Neutrophil (primary cell): ENCODE measurements around the gene TAF6.

Experiments
- H3K27ac ChIP-seq: fragments of 200-600 bp; sonication (generic); 2 replicates; pipeline ENCODE4 v1.5.1; 2016; ENCODE audit warnings: mild to moderate bottlenecking, moderate library complexity
- H3K27me3 ChIP-seq: fragments of 200-600 bp; sonication (generic); 2 replicates; pipeline ENCODE4 v1.6.0; 2016; ENCODE audit warnings: mild to moderate bottlenecking
- H3K36me3 ChIP-seq: fragments of 200-600 bp; sonication (generic); 2 replicates; pipeline ENCODE4 v1.5.1; 2017
- H3K4me1 ChIP-seq, 2 experiments: fragments of 200-600 bp in 1 of 2; sonication (generic) in 1 of 2; 1 replicate in 1 of 2; 2 replicates in 1 of 2; pipeline versions ENCODE4 v1.5.1 to v1.6.1; 2013 to 2016; ENCODE audit warnings: low read depth in 1 of 2, low read length in 1 of 2, mild to moderate bottlenecking in 1 of 2, moderate library complexity in 1 of 2; ENCODE audit not compliant: control insufficient read depth in 1 of 2, insufficient read depth in 1 of 2
- H3K4me3 ChIP-seq, 2 experiments: fragments of 200-600 bp in 1 of 2; sonication (generic) in 1 of 2; 1 replicate in 1 of 2; 2 replicates in 1 of 2; pipeline ENCODE4 v1.5.1; 2013 to 2016; ENCODE audit warnings: low read depth in 1 of 2, low read length in 1 of 2, mild to moderate bottlenecking in 1 of 2, moderate library complexity in 1 of 2
- H3K9me3 ChIP-seq: fragments of 200-600 bp; sonication (generic); 2 replicates; pipeline ENCODE4 v1.5.1; 2016
- TF ChIP-seq, protein P1 (sequence below): fragments of 200-600 bp; sonication (generic); IDR thresholded peaks from 2 replicates; pipeline ENCODE4 v1.5.1; 2016; ENCODE audit warnings: antibody characterized with exemption

The TAF6 gene

GRCh38 chr7:100119970-100120732 is 993 bp upstream of the TAF6 start:
- Histone ChIP-seq H3K27me3 (no peaks in the 10 kb centered on the region), H3K27ac (peak overlapping the region; percentile 88), H3K9me3 (no peaks in the 10 kb centered on the region), H3K36me3 (no peaks in the 10 kb centered on the region), H3K4me3 (peak overlapping the region; percentile 83 to 86), H3K4me1 (peaks cover 33 to 34% of the 10 kb centered on the region in 2 experiments)
- TF ChIP-seq, protein P1, sequence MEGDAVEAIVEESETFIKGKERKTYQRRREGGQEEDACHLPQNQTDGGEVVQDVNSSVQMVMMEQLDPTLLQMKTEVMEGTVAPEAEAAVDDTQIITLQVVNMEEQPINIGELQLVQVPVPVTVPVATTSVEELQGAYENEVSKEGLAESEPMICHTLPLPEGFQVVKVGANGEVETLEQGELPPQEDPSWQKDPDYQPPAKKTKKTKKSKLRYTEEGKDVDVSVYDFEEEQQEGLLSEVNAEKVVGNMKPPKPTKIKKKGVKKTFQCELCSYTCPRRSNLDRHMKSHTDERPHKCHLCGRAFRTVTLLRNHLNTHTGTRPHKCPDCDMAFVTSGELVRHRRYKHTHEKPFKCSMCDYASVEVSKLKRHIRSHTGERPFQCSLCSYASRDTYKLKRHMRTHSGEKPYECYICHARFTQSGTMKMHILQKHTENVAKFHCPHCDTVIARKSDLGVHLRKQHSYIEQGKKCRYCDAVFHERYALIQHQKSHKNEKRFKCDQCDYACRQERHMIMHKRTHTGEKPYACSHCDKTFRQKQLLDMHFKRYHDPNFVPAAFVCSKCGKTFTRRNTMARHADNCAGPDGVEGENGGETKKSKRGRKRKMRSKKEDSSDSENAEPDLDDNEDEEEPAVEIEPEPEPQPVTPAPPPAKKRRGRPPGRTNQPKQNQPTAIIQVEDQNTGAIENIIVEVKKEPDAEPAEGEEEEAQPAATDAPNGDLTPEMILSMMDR, result no peak

GRCh38 chr7:100118388-100119071 is 628 bp downstream of the TAF6 start:
- Histone ChIP-seq H3K27ac (peak overlapping the region; percentile 88), H3K4me1 (peaks cover 22 to 23% of the 10 kb centered on the region in 2 experiments), H3K9me3 (no peaks in the 10 kb centered on the region), H3K27me3 (no peaks in the 10 kb centered on the region), H3K36me3 (peaks cover 6% of the 10 kb centered on the region), H3K4me3 (peak overlapping the region; percentile 83 to 86)
- TF ChIP-seq, protein P1, result no peak

DNA sequence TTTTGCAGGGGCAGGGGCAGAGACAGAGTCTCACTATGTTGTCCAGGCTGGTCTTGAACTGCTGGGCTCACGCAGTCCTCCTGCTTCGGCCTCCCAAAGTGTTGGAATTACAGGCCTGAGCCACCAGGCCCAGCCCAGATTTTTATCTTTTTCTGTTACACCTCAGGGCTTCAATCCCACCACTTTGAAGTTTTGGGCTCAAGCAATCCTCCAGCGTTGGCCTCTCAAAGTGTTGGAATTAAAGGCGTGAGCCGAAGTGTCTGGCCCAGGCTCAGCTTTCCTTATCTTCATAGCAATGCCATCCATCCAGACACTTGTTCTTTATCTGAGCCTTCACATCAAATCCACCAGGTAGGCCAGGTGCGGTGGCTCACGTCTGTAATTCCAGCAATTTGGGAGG is 4.1 kb downstream of the TAF6 start:
- peaks cover 14 to 16% of the 10 kb centered on the region in 2 experiments for H3K4me1 ChIP-seq
- TF ChIP-seq, protein P1, result no peak
- no peak overlapping the region for H3K4me3 ChIP-seq
- H3K9me3 ChIP-seq, result no peaks in the 10 kb centered on the region
- H3K27me3 ChIP-seq, result no peaks in the 10 kb centered on the region
- H3K36me3 ChIP-seq, result peaks cover 41% of the 10 kb centered on the region
- no peak overlapping the region for H3K27ac ChIP-seq

DNA sequence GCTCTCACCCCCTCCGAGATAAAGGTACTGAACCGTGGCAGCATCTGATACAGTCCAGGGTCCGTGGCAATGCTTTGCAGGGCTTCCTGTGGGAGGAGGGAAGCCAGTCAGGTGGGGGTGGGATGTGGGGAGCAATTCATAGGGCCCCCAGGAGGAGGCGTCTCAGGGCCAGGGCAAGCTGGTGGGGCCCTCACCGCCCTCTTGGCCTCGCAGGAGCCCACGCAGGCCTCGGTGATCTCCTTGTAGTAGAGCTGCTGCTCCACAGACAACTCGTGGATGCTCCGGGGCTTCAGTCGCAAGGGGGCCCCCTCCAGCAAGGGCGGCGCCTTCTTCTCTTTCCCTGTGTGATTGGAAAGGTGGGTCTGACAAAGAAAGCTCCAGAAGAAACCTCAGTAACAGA is 7.2 kb downstream of the TAF6 start:
- H3K4me1 ChIP-seq, result no peaks in the 10 kb centered on the region
- H3K4me3 ChIP-seq, result no peak overlapping the region
- no peaks in the 10 kb centered on the region for H3K27me3 ChIP-seq
- TF ChIP-seq, protein P1, result no peak
- peaks cover 67% of the 10 kb centered on the region for H3K36me3 ChIP-seq
- no peak overlapping the region for H3K27ac ChIP-seq
- no peaks in the 10 kb centered on the region for H3K9me3 ChIP-seq

DNA sequence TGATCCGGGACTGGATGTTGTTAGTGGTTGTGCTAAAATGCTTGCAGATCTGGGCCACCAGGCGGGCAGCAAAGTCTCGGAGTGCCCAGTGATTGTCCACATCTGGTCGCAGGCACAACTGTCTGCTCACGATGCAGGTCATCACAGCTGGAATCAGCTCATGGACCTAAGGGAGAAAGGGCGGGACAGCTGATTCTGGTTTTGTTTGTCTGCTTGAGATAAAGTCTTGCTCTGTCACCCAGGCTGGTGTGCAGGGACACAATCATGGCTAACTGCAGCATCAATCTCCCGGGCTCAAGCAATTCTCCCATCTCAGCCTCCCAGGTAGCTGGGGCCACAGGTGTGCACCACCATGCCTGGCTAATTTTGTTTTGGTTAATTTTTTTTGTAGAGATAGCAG is 8.0 kb downstream of the TAF6 start:
- Histone ChIP-seq H3K4me3 (no peak overlapping the region), H3K27me3 (no peaks in the 10 kb centered on the region), H3K9me3 (no peaks in the 10 kb centered on the region), H3K4me1 (no peaks in the 10 kb centered on the region), H3K36me3 (peaks cover 75% of the 10 kb centered on the region), H3K27ac (no peak overlapping the region)
- TF ChIP-seq, protein P1, result no peak
